Endothelial cell of umbilical vein (primary cell): ENCODE data around the gene MKNK1. TPM values are rescaled to one million over a fixed set of nuclear protein-coding genes. Genes with fewer than 3 reads are reported as not detected.

Experiments
- BruUV-seq: library from RNA; stranded (reverse); fragments of 400-500 nt; replicated peaks from 2 replicates; lab custom pipeline; 2021; lab: Mats Ljungman, UMichigan
- CTCF ChIA-PET: fragments of 300-600, 350-600 bp; sonication (Branson Sonifier 250); formaldehyde crosslinking; loops from one replicate; lab custom pipeline; 2021; ENCODE audit warnings: antibody characterized with exemption, inconsistent platforms; lab: Charles Lee
- POLR2A ChIA-PET: fragments of 300-600, 350-600 bp; sonication (Branson Sonifier 250); formaldehyde crosslinking; loops from one replicate; lab custom pipeline; 2021; ENCODE audit warnings: antibody characterized with exemption, inconsistent platforms; lab: Charles Lee
- DNase-seq: peaks from one replicate; pipeline ENCODE4 v3.0.0-alpha.2; 2011; ENCODE audit warnings: low read depth, low spot score
- FAIRE-seq: peaks from 2 replicates; lab custom pipeline; 2011; peaks lifted over from hg19 to GRCh38; lab: Jason Lieb, UNC
- H2AFZ ChIP-seq: 2 replicates; pipeline ENCODE4 v1.6.0; 2012; ENCODE audit warnings: low read depth, low read length, control low read depth, inconsistent platforms
- H3K27ac ChIP-seq: 2 replicates; pipeline ENCODE4 v1.5.1; 2011; ENCODE audit warnings: low read depth, mild to moderate bottlenecking, control low read depth, low read length, moderate library complexity; ENCODE audit not compliant: insufficient read depth
- H3K27me3 ChIP-seq, 2 experiments: 2 replicates each; pipeline versions ENCODE4 v1.6.0 to v1.6.1; 2011; ENCODE audit warnings: low read length in 2 of 2, mixed read lengths in 1 of 2; ENCODE audit not compliant: control insufficient read depth in 2 of 2, insufficient read depth in 2 of 2
- H3K36me3 ChIP-seq, 2 experiments: 2 replicates in 1 of 2; 3 replicates in 1 of 2; pipeline ENCODE4 v1.5.1; 2011; ENCODE audit warnings: low read length in 2 of 2, mild to moderate bottlenecking in 1 of 2, moderate library complexity in 1 of 2; ENCODE audit not compliant: control insufficient read depth in 2 of 2, insufficient read depth in 2 of 2; ENCODE audit errors: extremely low read depth in 1 of 2
- H3K4me1 ChIP-seq: 3 replicates; pipeline ENCODE4 v1.5.1; 2011; ENCODE audit warnings: mild to moderate bottlenecking, low read length; ENCODE audit not compliant: control insufficient read depth, insufficient read depth; ENCODE audit errors: extremely low read depth
- H3K4me2 ChIP-seq: 2 replicates; pipeline ENCODE4 v1.6.1; 2011; ENCODE audit warnings: low read length, control low read depth, mixed read lengths; ENCODE audit not compliant: insufficient read depth
- H3K4me3 ChIP-seq, 3 experiments: fragments of 200-600 bp in 1 of 3; sonication (generic), shearing (Covaris generic) in 1 of 3; replicated peaks in 1 of 3; 2 replicates each; pipeline ENCODE4 v1.5.1; 2011 to 2016; ENCODE audit warnings: control low read depth in 3 of 3, low read length in 3 of 3, mild to moderate bottlenecking in 2 of 3, inconsistent platforms in 1 of 3, low read depth in 1 of 3, moderate library complexity in 1 of 3; ENCODE audit not compliant: insufficient read depth in 1 of 3
- H3K79me2 ChIP-seq: 2 replicates; pipeline ENCODE4 v1.6.0; 2012; ENCODE audit warnings: low read length, inconsistent platforms; ENCODE audit not compliant: control insufficient read depth, insufficient read depth
- H3K9ac ChIP-seq: replicated peaks from 2 replicates; pipeline ENCODE3; 2011; ENCODE audit warnings: low read length, control low read depth; ENCODE audit not compliant: insufficient read depth; ENCODE audit errors: extremely low read depth
- H3K9me1 ChIP-seq: replicated peaks from 3 replicates; pipeline ENCODE4 v1.6.0; 2011; ENCODE audit warnings: mild to moderate bottlenecking, low read length; ENCODE audit not compliant: control insufficient read depth, insufficient read depth; ENCODE audit errors: extremely low read depth
- H3K9me3 ChIP-seq: replicated peaks from 2 replicates; pipeline ENCODE4 v1.5.1; 2012; ENCODE audit warnings: low read length, inconsistent platforms; ENCODE audit not compliant: control insufficient read depth, insufficient read depth
- H4K20me1 ChIP-seq: replicated peaks from 2 replicates; pipeline ENCODE3; 2011; ENCODE audit warnings: mild to moderate bottlenecking, low read length; ENCODE audit not compliant: control insufficient read depth, insufficient read depth; ENCODE audit errors: extremely low read depth
- CTCF ChIP-seq, 2 donors: IDR thresholded peaks; 1 replicate in 1 of 2; 2 replicates in 1 of 2; pipeline ENCODE4 v1.5.1; 2011; ENCODE audit warnings: low read length in 2 of 2, mild to moderate bottlenecking in 2 of 2, moderate library complexity in 2 of 2, control low read depth in 1 of 2, inconsistent platforms in 1 of 2, low read depth in 1 of 2; ENCODE audit not compliant: insufficient read depth in 1 of 2; ENCODE audit errors: extremely low read depth in 1 of 2
- EZH2 ChIP-seq: IDR thresholded peaks from 2 replicates; pipeline ENCODE4 v1.6.1; 2012; ENCODE audit warnings: borderline replicate concordance, low read depth, mild to moderate bottlenecking, moderate library complexity, low read length, inconsistent platforms; ENCODE audit not compliant: severe bottlenecking
- FOS ChIP-seq: IDR thresholded peaks from 2 replicates; pipeline ENCODE4 v1.6.1; 2011; ENCODE audit warnings: mild to moderate bottlenecking, low read length, moderate library complexity, borderline replicate concordance; ENCODE audit not compliant: insufficient read depth
- GATA2 ChIP-seq: IDR thresholded peaks from 2 replicates; pipeline ENCODE4 v1.7.0; 2011; ENCODE audit warnings: low read depth, mild to moderate bottlenecking, moderate library complexity, mixed read lengths, low read length; ENCODE audit not compliant: insufficient read length, insufficient read depth
- JUN ChIP-seq: IDR thresholded peaks from 2 replicates; pipeline ENCODE4 v1.6.1; 2011; ENCODE audit warnings: borderline replicate concordance, low read depth; ENCODE audit not compliant: insufficient read length, insufficient read depth
- MYC ChIP-seq: IDR thresholded peaks from one replicate; pipeline ENCODE4 v1.6.1; 2011; ENCODE audit warnings: mild to moderate bottlenecking, low read depth, low read length
- POLR2A ChIP-seq: IDR thresholded peaks from 2 replicates; pipeline ENCODE4 v1.6.1; 2012; ENCODE audit warnings: low read depth, mild to moderate bottlenecking, control low read depth, low read length
- POLR2AphosphoS5 ChIP-seq: IDR thresholded peaks from 2 replicates; pipeline ENCODE4 v1.6.1; 2012; ENCODE audit warnings: low read depth, mild to moderate bottlenecking, control low read depth, low read length, moderate library complexity; ENCODE audit not compliant: insufficient read depth
- dilution Hi-C: fragments of 300-500 bp; cut with MboI; formaldehyde crosslinking; loops from one replicate; pipeline ENCODE4 v1.15.0; 2019; ENCODE audit warnings: low sequenced_read_pairs; ENCODE audit not compliant: extremely low pct_ligation_motif_present
- intact Hi-C: fragments of 100-400 bp; cut with micrococcal nuclease; formaldehyde crosslinking; loops from one replicate; pipeline ENCODE4 v1.10.0; 2022
- polyA plus RNA-seq, 4 experiments: library from polyadenylated mRNA; depleted of rRNA in 3 of 4; stranded (reverse) in 3 of 4; unstranded in 1 of 4; fragments of >200 nt; gene quantifications; 2 replicates each; pipeline versions ENCODE4 v1.2.1 to v1.2.3, GENCODE V29; 2011 to 2012; ENCODE audit warnings: missing spikeins in 1 of 4
- total RNA-seq: library from RNA; stranded (reverse); gene quantifications from 2 replicates; pipeline ENCODE4 v1.2.3, GENCODE V29; 2021
- TF ChIP-seq, protein P1 (sequence below): IDR thresholded peaks from 2 replicates; pipeline ENCODE4 v1.6.1; 2011; ENCODE audit not compliant: insufficient read depth, insufficient read length

Gene MKNK1
- total and polyA plus RNA-seq, 2 donors (not counting 3 experiments of a cell fraction or from before 2014, with no cell fraction given): 32.9 to 42.6 TPM

DNA sequence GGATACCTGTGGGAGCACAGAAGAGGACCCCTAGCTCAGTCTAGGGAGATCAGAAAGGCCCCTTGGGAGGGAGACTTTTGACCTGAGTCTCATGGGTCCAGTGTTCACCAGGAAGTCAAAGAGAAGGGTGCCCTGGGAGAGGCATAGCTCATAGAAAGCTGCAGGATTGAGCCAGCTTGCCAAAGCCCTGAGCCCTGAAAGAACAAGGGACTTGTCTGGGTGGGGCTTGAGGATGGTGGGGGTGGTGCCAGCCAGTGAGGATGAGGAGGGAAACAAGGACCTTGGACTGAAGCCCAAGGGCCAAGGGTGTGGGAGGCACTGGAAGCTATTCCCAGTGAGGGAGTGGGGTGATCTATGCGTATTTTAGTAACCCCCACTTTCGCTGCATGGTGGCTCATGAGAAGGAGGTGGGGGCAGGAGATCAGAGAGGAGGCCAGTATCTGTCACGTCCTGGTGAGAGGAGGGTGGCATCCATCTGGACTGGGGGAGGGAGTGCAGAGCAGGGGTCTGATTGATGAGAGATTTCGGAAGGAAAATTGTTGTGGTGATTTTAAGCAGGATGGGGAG, 86.1 kb downstream of the MKNK1 start:
- Histone ChIP-seq H3K4me3 (no peak overlapping the region), H3K27ac (no peak overlapping the region), H3K9me1 (no peaks in the 10 kb centered on the region), H3K36me3 (no peaks in the 10 kb centered on the region), H4K20me1 (no peaks in the 10 kb centered on the region), H2AFZ (no peak overlapping the region), H3K4me2 (no peak overlapping the region), H3K4me1 (no peaks in the 10 kb centered on the region), H3K79me2 (no peaks in the 10 kb centered on the region), H3K27me3 (peaks cover 28 to 45% of the 10 kb centered on the region in 2 experiments), H3K9ac (no peak overlapping the region), H3K9me3 (no peaks in the 10 kb centered on the region)
- ChIA-PET POLR2A (no interaction called here), CTCF (no interaction called here)
- dilution Hi-C loops: no loop called here
- TF ChIP-seq, protein P1, sequence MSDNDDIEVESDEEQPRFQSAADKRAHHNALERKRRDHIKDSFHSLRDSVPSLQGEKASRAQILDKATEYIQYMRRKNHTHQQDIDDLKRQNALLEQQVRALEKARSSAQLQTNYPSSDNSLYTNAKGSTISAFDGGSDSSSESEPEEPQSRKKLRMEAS: no peak
- TF ChIP-seq EZH2: no peak
- TF ChIP-seq POLR2A: no peak
- no peak for TF ChIP-seq POLR2AphosphoS5
- no peak for TF ChIP-seq JUN
- TF ChIP-seq MYC: no peak
- TF ChIP-seq GATA2: no peak
- TF ChIP-seq FOS: no peak
- no peak for TF ChIP-seq CTCF (IDR thresholded peaks at IDR 0.05; ENCODE audit: extremely low read depth in 1 of 2, insufficient read depth in 1 of 2, low read depth in 1 of 2, low read length in 2 of 2)
- intact Hi-C loops: no loop called here
- FAIRE-seq (no peak), DNase-seq (no peak)
- BruUV-seq: no TSS peak
